HepG2 (cell line): ENCODE results near the gene RNF123. TPM values are rescaled to one million over a fixed set of nuclear protein-coding genes. Genes with fewer than 3 reads are reported as not detected.

Experiments used
- ASH2L ChIP-seq: fragments of 300-600, 200-600 bp; sonication (generic); IDR thresholded peaks from 2 replicates; pipeline ENCODE4 v1.7.0; 2017; ENCODE audit warnings: low read depth, mild to moderate bottlenecking, moderate library complexity, mixed read lengths, low read length; ENCODE audit not compliant: insufficient read length
- E2F5 ChIP-seq: sonication (generic); formaldehyde crosslinking; conservative IDR thresholded peaks from 2 replicates; pipeline ENCODE4 v1.4.0; 2020; ENCODE audit warnings: missing genetic modification reagents
- HNF1B ChIP-seq: sonication (generic); formaldehyde crosslinking; IDR thresholded peaks from 2 replicates; pipeline ENCODE4 v1.5.1; 2020; ENCODE audit warnings: mild to moderate bottlenecking, moderate library complexity, missing genetic modification reagents
- KLF16 ChIP-seq, 2 experiments: sonication (generic) in 1 of 2; formaldehyde crosslinking in 1 of 2; IDR thresholded peaks; 2 replicates each; pipeline versions ENCODE4 v1.6.1 to v1.8.0; 2016 to 2023; ENCODE audit warnings: missing genetic modification reagents in 2 of 2, missing compliant biosample characterization in 1 of 2
- PAX8 ChIP-seq: sonication (generic); formaldehyde crosslinking; IDR thresholded peaks from 2 replicates; pipeline ENCODE4 v1.8.0; 2022; ENCODE audit warnings: mild to moderate bottlenecking, missing genetic modification reagents, borderline replicate concordance
- PBX2 ChIP-seq: IDR thresholded peaks from 2 replicates; pipeline ENCODE4 v1.6.1; 2016; ENCODE audit warnings: control low read depth
- PHF21A ChIP-seq: sonication (generic); formaldehyde crosslinking; IDR thresholded peaks from 2 replicates; pipeline ENCODE4 v1.5.0; 2020; ENCODE audit warnings: mild to moderate bottlenecking, missing genetic modification reagents
- SNAI1 ChIP-seq: sonication (generic); formaldehyde crosslinking; IDR thresholded peaks from 2 replicates; pipeline ENCODE4 v1.5.0; 2020; ENCODE audit warnings: mild to moderate bottlenecking, missing genetic modification reagents, borderline replicate concordance
- TERF1 ChIP-seq: sonication (generic); formaldehyde crosslinking; IDR thresholded peaks from 2 replicates; pipeline ENCODE4 v1.8.0; 2022; ENCODE audit warnings: mild to moderate bottlenecking, missing genetic modification reagents, moderate library complexity
- ZBTB20 ChIP-seq: sonication (generic); formaldehyde crosslinking; IDR thresholded peaks from 2 replicates; pipeline ENCODE4 v1.8.1; 2023; ENCODE audit warnings: missing genetic modification reagents, low read depth, mild to moderate bottlenecking, borderline replicate concordance
- ZBTB49 ChIP-seq: sonication (generic); formaldehyde crosslinking; IDR thresholded peaks from 2 replicates; pipeline ENCODE4 v1.4.0; 2020; ENCODE audit warnings: missing genetic modification reagents, borderline replicate concordance
- ZBTB7A ChIP-seq: sonication (generic); formaldehyde crosslinking; IDR thresholded peaks from 2 replicates; pipeline ENCODE4 v1.8.0; 2022; ENCODE audit warnings: mild to moderate bottlenecking, missing genetic modification reagents
- ZNF12 ChIP-seq: sonication (generic); formaldehyde crosslinking; IDR thresholded peaks from 2 replicates; pipeline ENCODE4 v1.5.0; 2020; ENCODE audit warnings: missing genetic modification reagents
- ZNF24 ChIP-seq: fragments of 450-650 bp; IDR thresholded peaks from 2 replicates; pipeline ENCODE4 v1.6.1; 2017; ENCODE audit warnings: antibody characterized with exemption, mild to moderate bottlenecking
- ZNF329 ChIP-seq: sonication (generic); formaldehyde crosslinking; IDR thresholded peaks from 2 replicates; pipeline ENCODE4 v1.9.0; 2021; ENCODE audit warnings: low read depth, mild to moderate bottlenecking, missing genetic modification reagents
- ZNF33B ChIP-seq: sonication (generic); formaldehyde crosslinking; IDR thresholded peaks from 2 replicates; pipeline ENCODE4 v1.5.1; 2020; ENCODE audit warnings: mild to moderate bottlenecking, missing genetic modification reagents
- ZNF550 ChIP-seq: sonication (generic); formaldehyde crosslinking; IDR thresholded peaks from 2 replicates; pipeline ENCODE4 v1.4.0; 2020; ENCODE audit warnings: mild to moderate bottlenecking, missing genetic modification reagents, borderline replicate concordance
- ZNF552 ChIP-seq: sonication (generic); formaldehyde crosslinking; IDR thresholded peaks from 2 replicates; pipeline ENCODE4 v1.9.0; 2022; ENCODE audit warnings: missing genetic modification reagents, mild to moderate bottlenecking, borderline replicate concordance
- ZNF782 ChIP-seq: sonication (generic); formaldehyde crosslinking; IDR thresholded peaks from 2 replicates; pipeline ENCODE4 v1.4.0; 2020; ENCODE audit warnings: missing genetic modification reagents, mild to moderate bottlenecking, borderline replicate concordance
- ZNF878 ChIP-seq: sonication (generic); formaldehyde crosslinking; IDR thresholded peaks from 2 replicates; pipeline ENCODE4 v1.8.1; 2023; ENCODE audit warnings: mild to moderate bottlenecking, missing genetic modification reagents, moderate library complexity
- ZSCAN9 ChIP-seq: IDR thresholded peaks from 2 replicates; pipeline ENCODE4 v1.6.1; 2016; ENCODE audit warnings: borderline replicate concordance
- polyA plus RNA-seq, 8 experiments: library from polyadenylated mRNA; depleted of rRNA in 3 of 8; stranded (reverse) in 7 of 8; unstranded in 1 of 8; fragments of >200 nt; fragmentation: Illumina TruSeq in 4 of 8; extraction: Trizol in 4 of 8; gene quantifications; 2 replicates each; pipeline versions ENCODE4 v1.2.1 to v1.2.3, GENCODE V29; 2011 to 2016; ENCODE audit warnings: low read depth in 4 of 8, missing spikeins in 1 of 8, mixed read lengths in 1 of 8; ENCODE audit not compliant: insufficient read depth in 1 of 8
- total RNA-seq, 5 experiments: library from RNA; depleted of rRNA; stranded (reverse); fragments of >200 nt; fragmentation: Illumina TruSeq; extraction: Trizol; gene quantifications; 2 replicates each; pipeline ENCODE4 v1.2.3, GENCODE V29; 2016; ENCODE audit warnings: low read depth in 1 of 5

RNF123 gene
- total and polyA plus RNA-seq, 2 of the 13 experiments (the other 11 are each of a cell fraction or from before 2014, with no cell fraction given), result 29.9 to 82.2 TPM

- TF ChIP-seq ZBTB49 (CRISPR knock-in tag), result no peak
- no peak; the same call in 1 of the 2 replicates for TF ChIP-seq ZNF550 (CRISPR knock-in tag)
- TF ChIP-seq ZNF12 (CRISPR knock-in tag), result 0 out of 2 replicates have a peak, but pooled peaks have one; percentile 7
- 0 out of 2 replicates have a peak, but pooled peaks have one; percentile 33 for TF ChIP-seq ZNF329 (CRISPR knock-in tag)
- TF ChIP-seq ZNF33B (CRISPR knock-in tag), result no peak
- TF ChIP-seq KLF16 (CRISPR knock-in tag; IDR thresholded peaks at IDR 0.05), result peak in 1 of 2 experiments; percentile 21; a peak in 1 of 4 replicates
- peak; percentile 71; the same call in 1 of the 2 replicates for TF ChIP-seq ZNF552 (CRISPR knock-in tag)
- peak; percentile 72 for TF ChIP-seq ASH2L
- peak; percentile 71; the same call in 1 of the 2 replicates for TF ChIP-seq ZNF878 (CRISPR knock-in tag)
- TF ChIP-seq PBX2, result no peak
- TF ChIP-seq PHF21A, result peak; percentile 61
- TF ChIP-seq ZBTB20 (CRISPR knock-in tag), result no peak
- TF ChIP-seq E2F5 (CRISPR knock-in tag), result no peak; the same call in none of the 2 replicates
- no peak for TF ChIP-seq ZSCAN9 (CRISPR knock-in tag)
- no peak for TF ChIP-seq ZNF24
- 0 out of 2 replicates have a peak, but pooled peaks have one; percentile 63 for TF ChIP-seq TERF1 (CRISPR knock-in tag)
- 0 out of 2 replicates have a peak, but pooled peaks have one; percentile 63 for TF ChIP-seq PAX8 (CRISPR knock-in tag)
- no peak for TF ChIP-seq ZBTB7A (CRISPR knock-in tag)
- peak; percentile 78; the same call in 1 of the 2 replicates for TF ChIP-seq ZNF782
- no peak for TF ChIP-seq HNF1B (CRISPR knock-in tag)
- peak; percentile 57; the same call in 1 of the 2 replicates for TF ChIP-seq SNAI1 (CRISPR knock-in tag)
Measured at GRCh38 chr3:49723628-49724551, 34.5 kb downstream of the RNF123 start, which contains the start of gene GMPPB (continued).
